ENCODE data around the gene EPB41L2. TPM values are rescaled to one million over a fixed set of nuclear protein-coding genes. Genes with fewer than 3 reads are reported as not detected.

Gene EPB41L2
- total RNA-seq, 1 donor from 2014 or later = 136 TPM

- no peaks in the 10 kb centered on the region for H3K27me3 Mint-ChIP-seq (ENCODE audit: low read depth, unreplicated experiment)
- H3K4me3 ChIP-seq (ENCODE audit: insufficient read depth, low read depth, low read length) = no peak overlapping the region
- no peaks in the 10 kb centered on the region for H3K36me3 ChIP-seq (ENCODE audit: insufficient read depth, low read length)
- H3K9me3 ChIP-seq (ENCODE audit: insufficient read depth, low read depth, low read length) = no peaks in the 10 kb centered on the region
- DNase-seq (ENCODE audit: low read depth) (no peak), FAIRE-seq (no peak)
- H3K36me3 Mint-ChIP-seq (ENCODE audit: low read depth, unreplicated experiment) = peaks cover 3% of the 10 kb centered on the region
- no peak overlapping the region for H3K4me2 ChIP-seq (ENCODE audit: low read length)
- TF ChIP-seq EZH2 (IDR thresholded peaks at IDR 0.05; ENCODE audit: insufficient read depth, low read length) = no peak
- no peak for TF ChIP-seq CTCF (IDR thresholded peaks at IDR 0.05; ENCODE audit: insufficient read depth, low read depth, low read length)
- H3K9ac ChIP-seq (ENCODE audit: low read length) = no peak overlapping the region
- no peak overlapping the region for H3K27ac ChIP-seq (ENCODE audit: low read depth, low read length)
- no peak overlapping the region for H3K27ac Mint-ChIP-seq (ENCODE audit: unreplicated experiment)
- no peaks in the 10 kb centered on the region for H3K27me3 ChIP-seq (ENCODE audit: insufficient read depth, low read length)
- no peaks in the 10 kb centered on the region for H3K79me2 ChIP-seq (ENCODE audit: insufficient read depth, low read length)
- no peak overlapping the region for H3K4me3 Mint-ChIP-seq (ENCODE audit: unreplicated experiment)
- H3K4me1 ChIP-seq (ENCODE audit: insufficient read depth, low read length) = no peaks in the 10 kb centered on the region
- H3K9me3 Mint-ChIP-seq (ENCODE audit: unreplicated experiment) = no peaks in the 10 kb centered on the region
- no peak overlapping the region for H2AFZ ChIP-seq (ENCODE audit: low read depth, low read length)
- H3K4me1 Mint-ChIP-seq (ENCODE audit: low read depth, unreplicated experiment) = peaks cover 3% of the 10 kb centered on the region
- no peaks in the 10 kb centered on the region for H4K20me1 ChIP-seq (ENCODE audit: insufficient read depth, low read length)
Observed at GRCh38 chr6:130838250-130838860, 224.7 kb downstream of the EPB41L2 start.

DNA sequence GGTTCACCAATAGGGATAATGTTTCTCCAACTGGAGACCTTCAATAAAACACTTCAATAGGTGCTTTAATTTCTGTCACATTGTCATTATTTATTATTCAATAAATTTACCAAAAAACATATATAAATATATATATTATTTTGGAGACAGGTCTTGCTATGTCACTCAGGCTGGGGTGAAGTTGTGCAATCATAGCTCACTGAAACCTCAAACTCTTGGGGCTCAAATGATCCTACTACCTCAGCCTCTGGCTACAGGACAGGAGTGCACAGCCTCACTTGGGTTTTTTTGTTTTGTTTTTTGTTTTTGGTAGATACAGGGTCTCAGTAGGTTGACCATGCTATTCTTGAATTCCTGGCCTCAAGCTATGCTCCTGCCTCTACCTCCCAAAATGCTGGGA, 226.0 kb downstream of the EPB41L2 start:
- Histone ChIP-seq H3K9me3 (ENCODE audit: insufficient read depth, low read depth, low read length) (no peaks in the 10 kb centered on the region), H2AFZ (ENCODE audit: low read depth, low read length) (no peak overlapping the region), H3K4me3 (ENCODE audit: insufficient read depth, low read depth, low read length) (no peak overlapping the region), H3K4me1 (ENCODE audit: insufficient read depth, low read length) (no peaks in the 10 kb centered on the region), H3K27me3 (ENCODE audit: insufficient read depth, low read length) (no peaks in the 10 kb centered on the region), H3K4me2 (ENCODE audit: low read length) (no peak overlapping the region), H3K27ac (ENCODE audit: low read depth, low read length) (no peak overlapping the region), H3K9ac (ENCODE audit: low read length) (no peak overlapping the region), H3K36me3 (ENCODE audit: insufficient read depth, low read length) (no peaks in the 10 kb centered on the region), H3K79me2 (ENCODE audit: insufficient read depth, low read length) (no peaks in the 10 kb centered on the region), H4K20me1 (ENCODE audit: insufficient read depth, low read length) (no peaks in the 10 kb centered on the region)
- Mint-ChIP-seq H3K27me3 (ENCODE audit: low read depth, unreplicated experiment) (no peaks in the 10 kb centered on the region), H3K9me3 (ENCODE audit: unreplicated experiment) (no peaks in the 10 kb centered on the region), H3K36me3 (ENCODE audit: low read depth, unreplicated experiment) (peaks cover 3% of the 10 kb centered on the region), H3K4me3 (ENCODE audit: unreplicated experiment) (no peak overlapping the region), H3K4me1 (ENCODE audit: low read depth, unreplicated experiment) (peaks cover 3% of the 10 kb centered on the region), H3K27ac (ENCODE audit: unreplicated experiment) (no peak overlapping the region)
- DNase-seq (ENCODE audit: low read depth) = no peak
- no peak for FAIRE-seq
- TF ChIP-seq EZH2 (IDR thresholded peaks at IDR 0.05; ENCODE audit: insufficient read depth, low read length) = no peak
- TF ChIP-seq CTCF (IDR thresholded peaks at IDR 0.05; ENCODE audit: insufficient read depth, low read depth, low read length) = no peak

DNA sequence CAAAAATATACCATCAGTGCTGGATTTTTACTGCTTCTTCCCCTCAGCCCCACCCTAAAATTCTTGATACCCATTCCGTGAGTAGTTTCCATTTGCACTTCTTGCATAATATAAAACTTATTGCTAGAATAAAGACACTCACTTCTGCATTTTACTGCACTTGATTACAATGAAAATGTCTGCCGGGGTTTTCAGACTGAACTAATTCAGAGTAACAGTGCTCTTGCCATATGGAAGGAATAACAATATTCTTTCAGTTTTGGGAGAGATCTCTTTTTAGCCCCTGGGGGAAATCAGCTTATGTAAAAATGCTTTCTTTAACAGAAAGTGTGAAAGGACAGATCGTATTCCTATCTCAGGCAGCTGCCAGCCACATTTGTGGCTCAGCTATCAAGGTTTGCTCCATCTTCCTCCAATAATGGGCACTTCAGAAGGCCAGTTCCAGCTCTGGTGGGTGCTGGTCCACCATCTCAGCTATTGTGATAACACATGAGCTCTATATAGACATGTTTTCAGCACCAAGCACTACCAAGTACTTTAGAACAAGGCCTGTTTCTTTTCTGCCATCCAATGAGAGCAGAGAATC, 226.9 kb downstream of the EPB41L2 start:
- FAIRE-seq = no peak
- no peak overlapping the region for H2AFZ ChIP-seq (ENCODE audit: low read depth, low read length)
- Mint-ChIP-seq H3K9me3 (ENCODE audit: unreplicated experiment) (no peaks in the 10 kb centered on the region), H3K4me3 (ENCODE audit: unreplicated experiment) (no peak overlapping the region), H3K27me3 (ENCODE audit: low read depth, unreplicated experiment) (no peaks in the 10 kb centered on the region), H3K4me1 (ENCODE audit: low read depth, unreplicated experiment) (peaks cover 1% of the 10 kb centered on the region), H3K27ac (ENCODE audit: unreplicated experiment) (no peak overlapping the region), H3K36me3 (ENCODE audit: low read depth, unreplicated experiment) (peaks cover 3% of the 10 kb centered on the region)
- H3K9ac ChIP-seq (ENCODE audit: low read length) = no peak overlapping the region
- H3K4me1 ChIP-seq (ENCODE audit: insufficient read depth, low read length) = no peaks in the 10 kb centered on the region
- DNase-seq (ENCODE audit: low read depth) = no peak
- H3K36me3 ChIP-seq (ENCODE audit: insufficient read depth, low read length) = no peaks in the 10 kb centered on the region
- no peaks in the 10 kb centered on the region for H4K20me1 ChIP-seq (ENCODE audit: insufficient read depth, low read length)
- H3K4me2 ChIP-seq (ENCODE audit: low read length) = no peak overlapping the region
- no peaks in the 10 kb centered on the region for H3K9me3 ChIP-seq (ENCODE audit: insufficient read depth, low read depth, low read length)
- H3K27ac ChIP-seq (ENCODE audit: low read depth, low read length) = no peak overlapping the region
- H3K27me3 ChIP-seq (ENCODE audit: insufficient read depth, low read length) = no peaks in the 10 kb centered on the region
- H3K79me2 ChIP-seq (ENCODE audit: insufficient read depth, low read length) = no peaks in the 10 kb centered on the region
- TF ChIP-seq EZH2 (IDR thresholded peaks at IDR 0.05; ENCODE audit: insufficient read depth, low read length) = no peak
- TF ChIP-seq CTCF (IDR thresholded peaks at IDR 0.05; ENCODE audit: insufficient read depth, low read depth, low read length) = no peak
- no peak overlapping the region for H3K4me3 ChIP-seq (ENCODE audit: insufficient read depth, low read depth, low read length)
